Measurements from ENCODE around the gene ATF3. TPM values are rescaled to one million over a fixed set of nuclear protein-coding genes. Genes with fewer than 3 reads are reported as not detected.

The ATF3 gene
- total RNA-seq, 2 experiments from 2014 or later = 38.6 to 38.9 TPM

- CTCF ChIA-PET = interaction anchor here (0.6 to 2.7 kb wide), 56 partner anchors 8 to 338 kb away, joined by 3 to 31 read pairs (median 5); partner anchors contain the start of genes BATF3, NSL1 and TATDN3
- POLR2A ChIA-PET = interaction anchor here (0.6 to 1.0 kb wide), 2 partner anchors 9 to 13 kb away, joined by 3 to 5 read pairs; no protein-coding TSS in a partner anchor
Observed at GRCh38 chr1:212664409-212665199, 56.0 kb downstream of the ATF3 start.

GRCh38 chr1:212665241-212666115 is 56.9 kb downstream of the ATF3 start:
- POLR2A ChIA-PET = interaction anchor here (1.0 kb wide), 1 partner anchor 12 kb away, joined by 5 read pairs; no protein-coding TSS in a partner anchor
- CTCF ChIA-PET = interaction anchor here (0.5 to 2.7 kb wide), 57 partner anchors 9 to 338 kb away, joined by 3 to 31 read pairs (median 5); partner anchors contain the start of genes BATF3, NSL1 and TATDN3

- ChIA-PET POLR2A (no interaction called here), CTCF (interaction anchor here (0.5 to 2.7 kb wide), 23 partner anchors 8 to 337 kb away, joined by 3 to 31 read pairs (median 6); partner anchors contain the start of genes NSL1 and TATDN3)
Observed at GRCh38 chr1:212666116-212666775, 57.7 kb downstream of the ATF3 start.

DNA sequence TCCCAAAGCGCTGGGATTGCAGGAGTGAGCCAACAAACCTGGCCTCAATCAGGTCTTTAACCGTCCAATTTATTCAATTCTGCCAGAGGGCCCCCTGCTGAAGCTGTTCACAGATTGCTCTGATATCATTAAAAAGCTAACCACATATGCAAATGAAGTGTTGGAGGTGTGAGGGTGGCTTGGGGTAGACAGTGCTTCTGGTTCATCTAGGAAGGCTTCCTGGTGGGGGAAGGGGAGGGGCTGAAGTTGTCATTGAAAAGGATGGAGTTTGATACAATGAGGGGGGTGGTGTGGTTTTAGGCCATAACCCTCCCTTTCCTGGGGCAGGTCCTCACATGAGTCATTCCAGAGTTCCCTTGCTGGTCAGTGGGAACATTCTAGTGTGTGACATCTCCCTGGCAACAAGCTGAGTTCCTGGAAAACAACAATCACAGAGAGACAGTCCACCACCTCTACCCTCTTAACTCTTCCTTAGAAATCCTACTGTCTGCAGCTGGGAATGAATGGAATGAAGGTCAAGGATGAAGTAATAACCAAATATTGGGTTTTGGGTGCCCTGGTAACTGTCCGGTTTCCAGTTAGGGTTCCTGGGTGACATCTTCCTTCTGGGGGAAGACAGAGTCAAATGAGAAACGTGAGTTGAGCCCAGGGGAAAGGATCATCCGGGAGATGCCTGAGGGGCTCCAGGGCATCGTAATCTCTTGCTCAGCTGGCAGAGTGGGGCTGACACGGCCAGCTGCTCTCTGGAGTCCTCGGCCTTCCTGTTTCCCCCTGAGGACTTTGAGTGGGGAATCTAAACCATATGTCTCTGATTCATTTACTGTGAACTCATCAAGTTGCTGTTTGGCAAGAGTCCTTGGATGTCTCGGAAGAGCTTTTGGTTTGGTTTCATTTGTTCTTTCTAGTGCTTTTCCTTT is 58.9 kb downstream of the ATF3 start:
- CTCF ChIA-PET = interaction anchor here (0.6 to 2.4 kb wide), 5 partner anchors 11 to 210 kb away, joined by 3 to 9 read pairs (median 3); no protein-coding TSS in a partner anchor
- POLR2A ChIA-PET = interaction anchor here (0.6 to 1.1 kb wide), 4 partner anchors 11 to 127 kb away, joined by 3 to 4 read pairs (median 3); no protein-coding TSS in a partner anchor

GRCh38 chr1:212668477-212668876 is 59.9 kb downstream of the ATF3 start:
- POLR2A ChIA-PET = interaction anchor here (0.9 to 1.0 kb wide), 2 partner anchors 10 to 108 kb away, joined by 3 to 4 read pairs; no protein-coding TSS in a partner anchor
- CTCF ChIA-PET = interaction anchor here (0.6 to 2.4 kb wide), 4 partner anchors 10 to 211 kb away, joined by 3 to 9 read pairs (median 4); no protein-coding TSS in a partner anchor

- CTCF ChIA-PET = interaction anchor here (1.9 to 2.4 kb wide), 2 partner anchors 9 to 192 kb away, joined by 5 to 9 read pairs; no protein-coding TSS in a partner anchor
Observed at GRCh38 chr1:212669102-212669501, 60.5 kb downstream of the ATF3 start.

DNA sequence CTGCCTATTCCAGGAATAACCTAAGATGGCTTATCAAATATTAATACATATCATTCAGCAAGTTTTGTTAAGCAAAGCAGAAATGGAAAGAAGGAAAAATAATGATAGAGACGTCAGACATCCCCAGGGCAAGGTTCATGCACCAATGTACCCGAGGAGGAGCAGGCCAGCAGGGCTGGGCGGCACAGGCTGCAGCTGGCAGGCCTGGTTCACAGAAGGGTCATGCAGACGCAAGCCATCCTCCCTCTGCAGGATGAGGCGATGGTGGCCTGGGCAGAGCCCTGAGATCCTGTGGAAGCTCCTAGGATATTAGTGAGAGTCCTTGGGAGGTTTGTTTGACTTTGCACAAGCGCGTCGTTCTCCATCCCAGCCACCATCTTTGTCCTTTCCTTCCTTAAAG is 61.0 kb downstream of the ATF3 start:
- POLR2A ChIA-PET = no interaction called here

More at GRCh38 chr1:212669102-212669501, 60.5 kb downstream of the ATF3 start:
- POLR2A ChIA-PET = no interaction called here

GRCh38 chr1:212670301-212670700 is 61.7 kb downstream of the ATF3 start:
- POLR2A ChIA-PET = no interaction called here
- CTCF ChIA-PET = interaction anchor here (1.7 kb wide), 1 partner anchor 193 kb away, joined by 6 read pairs; no protein-coding TSS in a partner anchor

More for the DNA sequence above, 61.0 kb downstream of the ATF3 start:
- CTCF ChIA-PET = no interaction called here

Other genes starting within 250 kb of the ATF3 start
- 10 to 100 TPM; 18.3 to 19.2 TPM for gene PACC1, start 193.9 kb upstream of the ATF3 start, total RNA-seq
- 10 to 100 TPM; 41.5 to 42.1 TPM for gene NENF, start 175.8 kb upstream of the ATF3 start, total RNA-seq
- gene BATF3, start 91.1 kb downstream of the ATF3 start, total RNA-seq = 100 to 1,000 TPM; 146 to 148 TPM
- 10 to 100 TPM; 40.3 to 40.4 TPM for gene NSL1, start 183.0 kb downstream of the ATF3 start, total RNA-seq
- 10 to 100 TPM; 15.1 to 16.5 TPM for gene TATDN3, start 183.1 kb downstream of the ATF3 start, total RNA-seq
- gene SPATA45, start 238.9 kb downstream of the ATF3 start, total RNA-seq = not detected
- gene FLVCR1, start 249.5 kb downstream of the ATF3 start, total RNA-seq = 10 to 100 TPM; 16.2 to 18.7 TPM

All from activated CD8-positive, alpha-beta memory T cell treated with anti-CD3 and anti-CD28 coated beads for 36 hours (primary cell).